Gastrocnemius medialis (tissue), 4 donors: ENCODE measurements around the gene OLFML2B. TPM values are rescaled to one million over a fixed set of nuclear protein-coding genes. Genes with fewer than 3 reads are reported as not detected.
A peak's percentile ranks its signal among the peaks of the same experiment; 100 is the strongest.

Experiments used
- ATAC-seq, 2 donors: fragments of 150-250 bp; one replicate each; pipeline ENCODE4 v1.9.1; 2016
- DNase-seq, 2 donors: peaks; one replicate each; pipeline ENCODE4 v3.0.0-alpha.2; 2019
- H3K27ac ChIP-seq, 4 donors: fragments of 200-600 bp; sonication (generic); 1 replicate in 1 of 4; 2 replicates in 3 of 4; pipeline ENCODE4 v1.5.1; 2016 to 2018; ENCODE audit warnings: mild to moderate bottlenecking in 2 of 4, moderate library complexity in 1 of 4
- H3K27me3 ChIP-seq, 3 donors: fragments of 200-600 bp; sonication (generic) in 2 of 3; 1 replicate in 1 of 3; 2 replicates in 2 of 3; pipeline versions ENCODE4 v1.5.1 to v1.6.0; 2016 to 2019; ENCODE audit warnings: mild to moderate bottlenecking in 1 of 3, moderate library complexity in 1 of 3
- H3K36me3 ChIP-seq, 2 donors: fragments of 200-600 bp; sonication (generic) in 1 of 2; one replicate each; pipeline ENCODE4 v1.5.1; 2017 to 2018
- H3K4me1 ChIP-seq, 2 donors: fragments of 200-600 bp; sonication (generic) in 1 of 2; one replicate each; pipeline ENCODE4 v1.5.1; 2016 to 2017; ENCODE audit warnings: mild to moderate bottlenecking in 2 of 2
- H3K4me3 ChIP-seq, 4 donors: fragments of 200-600 bp; sonication (generic) in 3 of 4; 1 replicate in 1 of 4; 2 replicates in 3 of 4; pipeline ENCODE4 v1.5.1; 2016 to 2019; ENCODE audit warnings: mild to moderate bottlenecking in 2 of 4
- H3K9me3 ChIP-seq, 3 donors: fragments of 200-600 bp; sonication (generic) in 2 of 3; 1 replicate in 1 of 3; 2 replicates in 2 of 3; pipeline ENCODE4 v1.5.1; 2016 to 2019
- CTCF ChIP-seq, 5 experiments: fragments of 450-650 bp in 3 of 5; fragments of 200-600 bp in 2 of 5; sonication (generic) in 2 of 5; IDR thresholded peaks in 4 of 5; conservative IDR thresholded peaks in 1 of 5; 1 replicate in 4 of 5; 2 replicates in 1 of 5; pipeline ENCODE4 v1.5.1; 2016 to 2019; ENCODE audit warnings: antibody characterized with exemption in 5 of 5, mild to moderate bottlenecking in 3 of 5, moderate library complexity in 3 of 5
- POLR2A ChIP-seq, 2 donors: fragments of 450-650 bp; IDR thresholded peaks; one replicate each; pipeline ENCODE4 v1.6.1; 2017; ENCODE audit warnings: antibody characterized with exemption in 2 of 2, mild to moderate bottlenecking in 2 of 2, moderate library complexity in 2 of 2
- in situ Hi-C, 4 donors: fragments of 200-750 bp; cut with MboI; loops; one replicate each; pipeline versions ENCODE4 v1.15.0 to v1.8.0; 2017; ENCODE audit warnings: low sequenced_read_pairs in 4 of 4
- intact Hi-C: fragments of 100-400 bp; cut with DNase I; formaldehyde crosslinking; loops from one replicate; pipeline ENCODE4 v1.15.1; 2023; ENCODE audit warnings: low total_unique reads
- total RNA-seq, 4 donors: library from RNA; depleted of rRNA; stranded (reverse); fragments of >200 nt; gene quantifications; one replicate each; pipeline versions ENCODE4 v1.1.0 to v1.2.3, GENCODE V29; 2016

Gene OLFML2B
- total RNA-seq, 4 donors from 2014 or later = 0.68 to 6.6 (median 2.7) TPM

DNA sequence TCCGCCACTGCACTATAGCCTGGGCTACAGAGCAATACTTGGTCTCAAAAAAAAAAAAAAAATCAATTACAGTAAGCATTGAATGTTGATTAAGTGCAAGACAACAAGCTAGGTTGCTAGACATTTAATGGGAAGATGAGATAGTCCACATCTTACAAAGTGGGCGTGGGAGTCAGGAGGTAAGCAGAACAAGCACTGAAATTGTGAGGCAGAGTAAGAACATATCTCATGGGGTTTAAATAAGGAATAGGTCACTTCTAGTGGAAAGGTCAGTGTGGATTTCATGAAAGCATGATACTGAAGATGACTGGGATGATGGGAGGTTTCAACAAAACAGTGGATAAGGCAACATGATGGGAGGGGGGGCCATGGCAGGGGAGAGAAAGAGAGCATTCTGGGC lies 1.9 kb upstream of the OLFML2B start:
- H3K27ac ChIP-seq = no peak overlapping the region
- in situ Hi-C loops = loop anchor here in 1 of 4 donors (25.0 kb wide), 1 partner anchor 163 kb away; no protein-coding TSS in a partner anchor
- H3K4me3 ChIP-seq = no peak overlapping the region
- no peaks in the 10 kb centered on the region for H3K36me3 ChIP-seq
- DNase-seq (no peak), ATAC-seq (no peak)
- peaks cover 15 to 21% of the 10 kb centered on the region in 2 donors for H3K4me1 ChIP-seq
- H3K27me3 ChIP-seq = peaks cover 29 to 51% (median 40%) of the 10 kb centered on the region in 3 donors
- intact Hi-C loops = loop anchor here (10.0 kb wide), 1 partner anchor 161 kb away; no protein-coding TSS in a partner anchor
- TF ChIP-seq POLR2A (IDR thresholded peaks at IDR 0.05) = no peak
- TF ChIP-seq CTCF (IDR thresholded peaks at IDR 0.05 in 4 of 5, conservative IDR thresholded peaks at IDR 0.05 in 1 of 5) = no peak
- no peaks in the 10 kb centered on the region for H3K9me3 ChIP-seq

- intact Hi-C loops (loop anchor here (5.0 to 10.0 kb wide), 2 partner anchors 51 to 158 kb away; no protein-coding TSS in a partner anchor), in situ Hi-C loops (no loop called here)
- DNase-seq = no peak
- TF ChIP-seq CTCF (IDR thresholded peaks at IDR 0.05 in 4 of 5, conservative IDR thresholded peaks at IDR 0.05 in 1 of 5) (no peak), POLR2A (IDR thresholded peaks at IDR 0.05) (no peak)
- H3K27ac ChIP-seq = peak overlapping the region; percentile 11 to 57 (median 48)
- peak overlapping the region; percentile 59 to 67 (median 61) for H3K4me3 ChIP-seq
- no peaks in the 10 kb centered on the region for H3K36me3 ChIP-seq
- ATAC-seq = no peak
- peaks cover 15 to 21% of the 10 kb centered on the region in 2 donors for H3K4me1 ChIP-seq
- peaks cover 29 to 59% (median 46%) of the 10 kb centered on the region in 3 donors for H3K27me3 ChIP-seq
- H3K9me3 ChIP-seq = no peaks in the 10 kb centered on the region
These were observed 505 bp downstream of the OLFML2B start for GRCh38 chr1:162023181-162023546.

- peak overlapping the region in 2 of 4 donors; percentile 11 to 57 for H3K27ac ChIP-seq
- no peaks in the 10 kb centered on the region for H3K36me3 ChIP-seq
- in situ Hi-C loops (no loop called here), intact Hi-C loops (loop anchor here (5.0 to 10.0 kb wide), 2 partner anchors 50 to 158 kb away; no protein-coding TSS in a partner anchor)
- DNase-seq = no peak
- no peaks in the 10 kb centered on the region for H3K9me3 ChIP-seq
- H3K4me3 ChIP-seq = peak overlapping the region in 3 of 4 donors; percentile 59 to 67 (median 60)
- TF ChIP-seq CTCF (IDR thresholded peaks at IDR 0.05 in 4 of 5, conservative IDR thresholded peaks at IDR 0.05 in 1 of 5) (no peak), POLR2A (IDR thresholded peaks at IDR 0.05) (no peak)
- peaks cover 29 to 59% (median 46%) of the 10 kb centered on the region in 3 donors for H3K27me3 ChIP-seq
- H3K4me1 ChIP-seq = peaks cover 15 to 21% of the 10 kb centered on the region in 2 donors
- no peak for ATAC-seq
These were observed 1.0 kb downstream of the OLFML2B start for GRCh38 chr1:162022626-162023025.

- DNase-seq (no peak), ATAC-seq (no peak)
- no peak for TF ChIP-seq CTCF (IDR thresholded peaks at IDR 0.05 in 4 of 5, conservative IDR thresholded peaks at IDR 0.05 in 1 of 5)
- no peak for TF ChIP-seq POLR2A (IDR thresholded peaks at IDR 0.05)
- peaks cover 15 to 21% of the 10 kb centered on the region in 2 donors for H3K4me1 ChIP-seq
- in situ Hi-C loops (no loop called here), intact Hi-C loops (loop anchor here (5.0 to 10.0 kb wide), 2 partner anchors 49 to 156 kb away; no protein-coding TSS in a partner anchor)
- H3K4me3 ChIP-seq = no peak overlapping the region
- peaks cover 29 to 48% (median 38%) of the 10 kb centered on the region in 3 donors for H3K27me3 ChIP-seq
- H3K36me3 ChIP-seq = no peaks in the 10 kb centered on the region
- peak overlapping the region in 1 of 4 donors; percentile 23 for H3K27ac ChIP-seq
- no peaks in the 10 kb centered on the region for H3K9me3 ChIP-seq
These were observed 2.5 kb downstream of the OLFML2B start for GRCh38 chr1:162021124-162021523.
